ENCODE results near the gene SETD7. TPM values are rescaled to one million over a fixed set of nuclear protein-coding genes. Genes with fewer than 3 reads are reported as not detected.

Gene SETD7
- total RNA-seq, 2 donors from 2014 or later: 25.5 to 29.5 TPM

DNA sequence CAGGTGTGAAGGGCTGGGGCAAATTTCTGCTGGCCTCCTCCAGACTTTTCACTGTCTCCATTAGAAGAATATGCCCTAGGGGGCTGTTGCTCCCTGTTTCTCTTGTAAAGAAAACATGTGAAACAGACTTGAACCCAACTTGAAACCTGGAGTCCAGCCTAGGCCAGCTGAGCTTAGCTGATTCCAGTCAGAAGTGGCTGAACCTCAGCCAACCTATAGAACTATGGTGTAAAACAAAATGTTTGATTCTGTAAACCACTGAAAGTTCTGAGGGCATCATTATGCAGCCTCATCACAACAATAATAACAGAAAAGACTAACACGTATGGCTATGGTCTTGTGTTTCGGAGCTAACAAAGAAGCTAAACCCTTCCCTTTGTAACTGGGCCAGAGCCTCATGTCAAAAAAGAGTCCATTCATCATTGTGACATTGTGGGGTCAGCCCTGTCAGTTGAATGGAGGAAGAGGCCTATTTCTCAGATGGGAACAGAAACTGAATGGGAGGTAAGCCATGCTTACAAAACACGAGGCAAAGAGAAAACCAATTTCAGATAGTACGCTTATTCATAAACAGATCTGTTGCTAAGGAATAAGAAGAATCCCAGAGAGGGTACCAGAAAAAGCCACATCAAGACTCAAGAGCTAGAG lies 34.1 kb downstream of the SETD7 start:
- Histone ChIP-seq H3K4me3 (no peak overlapping the region), H3K4me1 (no peaks in the 10 kb centered on the region), H3K9me3 (no peaks in the 10 kb centered on the region), H3K36me3 (no peaks in the 10 kb centered on the region), H3K27ac (no peak overlapping the region), H3K9ac (ENCODE audit: low read depth in 2 of 2, low read length in 2 of 2) (no peak overlapping the region), H3K27me3 (no peaks in the 10 kb centered on the region)
- no peak for DNase-seq
- intact Hi-C loops (cut with DNase I): loop anchor here (10.0 kb wide), 1 partner anchor 107 kb away; no protein-coding TSS in a partner anchor
- TF ChIP-seq, protein P1, sequence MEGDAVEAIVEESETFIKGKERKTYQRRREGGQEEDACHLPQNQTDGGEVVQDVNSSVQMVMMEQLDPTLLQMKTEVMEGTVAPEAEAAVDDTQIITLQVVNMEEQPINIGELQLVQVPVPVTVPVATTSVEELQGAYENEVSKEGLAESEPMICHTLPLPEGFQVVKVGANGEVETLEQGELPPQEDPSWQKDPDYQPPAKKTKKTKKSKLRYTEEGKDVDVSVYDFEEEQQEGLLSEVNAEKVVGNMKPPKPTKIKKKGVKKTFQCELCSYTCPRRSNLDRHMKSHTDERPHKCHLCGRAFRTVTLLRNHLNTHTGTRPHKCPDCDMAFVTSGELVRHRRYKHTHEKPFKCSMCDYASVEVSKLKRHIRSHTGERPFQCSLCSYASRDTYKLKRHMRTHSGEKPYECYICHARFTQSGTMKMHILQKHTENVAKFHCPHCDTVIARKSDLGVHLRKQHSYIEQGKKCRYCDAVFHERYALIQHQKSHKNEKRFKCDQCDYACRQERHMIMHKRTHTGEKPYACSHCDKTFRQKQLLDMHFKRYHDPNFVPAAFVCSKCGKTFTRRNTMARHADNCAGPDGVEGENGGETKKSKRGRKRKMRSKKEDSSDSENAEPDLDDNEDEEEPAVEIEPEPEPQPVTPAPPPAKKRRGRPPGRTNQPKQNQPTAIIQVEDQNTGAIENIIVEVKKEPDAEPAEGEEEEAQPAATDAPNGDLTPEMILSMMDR (IDR thresholded peaks at IDR 0.05): no peak

DNA sequence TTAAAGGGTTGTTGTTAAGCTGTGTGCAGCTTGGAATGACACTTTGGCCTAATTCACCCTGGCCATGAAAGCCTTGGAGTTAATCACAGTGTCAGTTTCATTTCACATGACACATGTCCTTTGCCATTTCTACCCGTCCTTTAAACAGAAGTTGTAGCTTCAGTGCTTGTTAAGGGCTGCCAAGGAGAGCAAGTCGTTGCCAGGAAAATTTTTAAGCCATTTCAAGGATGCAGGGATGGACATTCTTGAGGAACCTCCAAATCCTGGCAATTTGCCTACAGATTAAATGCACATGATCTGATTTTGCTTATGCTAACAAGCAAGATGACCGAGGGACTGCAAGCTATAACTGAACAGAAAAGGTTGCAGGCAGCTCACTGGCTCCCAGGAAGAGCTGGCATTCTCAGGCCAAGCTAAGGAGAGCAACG lies 40.5 kb downstream of the SETD7 start:
- no peaks in the 10 kb centered on the region for H3K27me3 ChIP-seq
- no peak for DNase-seq
- no peaks in the 10 kb centered on the region for H3K9me3 ChIP-seq
- H3K4me1 ChIP-seq: no peaks in the 10 kb centered on the region
- no peak overlapping the region for H3K9ac ChIP-seq (ENCODE audit: low read depth in 2 of 2, low read length in 2 of 2)
- no peaks in the 10 kb centered on the region for H3K36me3 ChIP-seq
- intact Hi-C loops (cut with DNase I): no loop called here
- TF ChIP-seq, protein P1 (IDR thresholded peaks at IDR 0.05): no peak
- no peak overlapping the region for H3K4me3 ChIP-seq
- no peak overlapping the region for H3K27ac ChIP-seq

DNA sequence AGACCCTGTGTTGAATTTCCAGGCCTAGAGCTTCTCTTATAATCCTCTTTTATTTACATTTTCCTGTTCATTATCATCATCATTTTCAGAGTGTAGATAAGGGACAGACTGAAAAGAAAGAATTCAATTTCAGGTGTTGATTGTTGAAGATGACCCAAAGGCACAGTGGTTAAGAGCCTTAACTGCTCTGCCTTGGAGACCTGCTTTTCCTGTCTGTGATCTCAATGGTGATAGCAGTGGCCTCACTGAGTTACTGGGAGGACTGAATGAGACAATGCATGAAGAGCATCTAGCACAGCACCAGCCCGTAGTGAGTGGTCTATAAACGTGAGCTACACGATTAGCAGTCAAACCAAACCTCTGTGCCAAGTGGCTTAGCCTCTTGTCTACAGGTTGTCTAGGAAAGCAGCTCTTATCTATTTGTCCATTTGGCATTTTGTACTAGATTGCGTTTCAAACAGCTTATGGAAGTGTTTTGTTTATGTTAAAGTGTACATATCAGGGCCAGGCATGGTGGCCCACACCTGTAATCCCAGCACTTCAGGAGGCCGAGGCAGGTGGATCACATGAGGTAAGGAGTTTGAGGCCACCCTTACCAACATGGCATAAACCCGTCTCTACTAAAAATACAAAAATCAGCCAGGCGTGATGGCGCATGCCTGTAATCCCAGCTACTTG lies 41.5 kb downstream of the SETD7 start:
- Histone ChIP-seq H3K4me3 (no peak overlapping the region), H3K27me3 (no peaks in the 10 kb centered on the region), H3K9ac (ENCODE audit: low read depth in 2 of 2, low read length in 2 of 2) (no peak overlapping the region), H3K27ac (no peak overlapping the region), H3K4me1 (no peaks in the 10 kb centered on the region), H3K36me3 (no peaks in the 10 kb centered on the region), H3K9me3 (no peaks in the 10 kb centered on the region)
- TF ChIP-seq, protein P1 (IDR thresholded peaks at IDR 0.05): no peak
- intact Hi-C loops (cut with DNase I): no loop called here
- no peak for DNase-seq

DNA sequence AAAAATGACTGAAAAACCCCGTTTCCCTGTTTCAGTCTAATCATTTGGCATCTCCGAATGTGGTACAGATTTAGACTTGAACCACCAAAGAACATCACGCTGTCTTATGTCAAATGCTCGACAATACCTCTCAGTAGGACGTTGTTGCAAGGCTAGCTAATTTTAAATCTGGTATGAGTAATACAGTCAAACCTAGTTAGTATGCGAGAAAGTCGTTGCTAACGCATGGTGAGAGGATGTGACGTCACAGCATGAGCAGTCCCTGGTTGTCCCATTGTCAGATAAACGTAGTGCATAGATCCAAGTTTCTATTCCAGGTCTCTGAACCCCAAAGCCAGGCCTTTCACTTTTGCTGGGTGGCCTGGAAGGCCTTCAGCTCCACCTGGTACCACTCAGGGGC lies 44.7 kb downstream of the SETD7 start:
- no peak overlapping the region for H3K27ac ChIP-seq
- intact Hi-C loops (cut with DNase I): no loop called here
- no peak overlapping the region for H3K4me3 ChIP-seq
- no peaks in the 10 kb centered on the region for H3K27me3 ChIP-seq
- no peak for DNase-seq
- no peaks in the 10 kb centered on the region for H3K9me3 ChIP-seq
- TF ChIP-seq, protein P1 (IDR thresholded peaks at IDR 0.05): no peak
- H3K9ac ChIP-seq (ENCODE audit: low read depth in 2 of 2, low read length in 2 of 2): no peak overlapping the region
- no peaks in the 10 kb centered on the region for H3K4me1 ChIP-seq
- H3K36me3 ChIP-seq: no peaks in the 10 kb centered on the region

DNA sequence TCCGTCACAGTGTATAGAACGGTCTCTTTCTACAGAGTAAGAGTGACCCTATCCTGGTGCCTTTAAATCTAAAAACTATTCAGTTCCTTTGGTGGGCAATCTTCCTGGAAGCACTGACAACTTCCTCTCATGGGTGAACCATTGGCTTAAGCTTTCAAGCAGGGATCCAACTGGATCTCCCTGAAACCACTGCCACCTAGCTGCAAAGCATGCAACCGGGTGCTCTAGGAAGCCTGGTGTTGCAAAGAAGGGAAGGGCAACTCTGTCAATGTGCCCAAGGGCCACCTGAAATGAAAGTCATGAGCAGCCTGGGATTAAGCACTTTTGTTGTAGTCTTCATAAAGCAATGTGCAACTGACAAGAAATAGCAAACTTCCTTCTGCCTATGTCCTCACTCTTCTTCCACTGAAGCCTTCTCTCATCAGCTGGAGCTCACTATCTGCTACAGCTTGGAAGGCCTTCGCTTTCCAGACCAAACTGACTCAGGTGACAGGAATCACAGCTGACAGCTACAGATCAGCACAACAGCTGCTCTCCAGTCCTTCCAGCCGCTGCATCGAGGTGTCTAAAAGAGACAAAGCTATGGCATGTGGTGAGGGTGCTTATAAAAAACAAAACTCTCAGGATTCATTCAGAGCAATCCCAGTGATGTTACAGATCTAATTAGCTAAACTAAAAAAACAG lies 46.1 kb downstream of the SETD7 start:
- Histone ChIP-seq H3K9ac (ENCODE audit: low read depth in 2 of 2, low read length in 2 of 2) (no peak overlapping the region), H3K4me3 (no peak overlapping the region), H3K36me3 (no peaks in the 10 kb centered on the region), H3K27me3 (no peaks in the 10 kb centered on the region), H3K27ac (no peak overlapping the region), H3K9me3 (no peaks in the 10 kb centered on the region), H3K4me1 (no peaks in the 10 kb centered on the region)
- no peak for DNase-seq
- intact Hi-C loops (cut with DNase I): no loop called here
- TF ChIP-seq, protein P1 (IDR thresholded peaks at IDR 0.05): no peak

Data from colonic mucosa (tissue), 4 donors.